DOHH2 (cell line): ENCODE results near the gene VSNL1.

Experiments
- H3F3A ChIP-seq: fragments of 200-600 bp; sonication (generic), shearing (Covaris generic); 2 replicates; pipeline ENCODE4 v1.6.0; 2016; ENCODE audit warnings: antibody characterized with exemption, mild to moderate bottlenecking; ENCODE audit not compliant: control insufficient read depth, insufficient read depth
- H3K27ac ChIP-seq: fragments of 200-600 bp; sonication (generic); 2 replicates; pipeline ENCODE4 v1.5.1; 2014; ENCODE audit warnings: low read depth, mild to moderate bottlenecking, low read length, moderate library complexity
- H3K27me3 ChIP-seq: fragments of 200-600 bp; sonication (generic); 2 replicates; pipeline ENCODE4 v1.6.1; 2014; ENCODE audit warnings: mild to moderate bottlenecking, low read length, mixed read lengths; ENCODE audit not compliant: control insufficient read depth
- H3K36me3 ChIP-seq: fragments of 200-600 bp; sonication (generic); 2 replicates; pipeline ENCODE4 v1.6.1; 2014; ENCODE audit warnings: mild to moderate bottlenecking, low read length, moderate library complexity, mixed read lengths; ENCODE audit not compliant: control insufficient read depth
- H3K4me1 ChIP-seq: fragments of 200-600 bp; sonication (generic); 2 replicates; pipeline ENCODE4 v1.6.1; 2014; ENCODE audit warnings: mild to moderate bottlenecking, low read length, mixed read lengths; ENCODE audit not compliant: control insufficient read depth
- H3K4me2 ChIP-seq: fragments of 200-600 bp; sonication (generic); 2 replicates; pipeline ENCODE4 v1.6.0; 2014; ENCODE audit warnings: mild to moderate bottlenecking, low read length, moderate library complexity
- H3K4me3 ChIP-seq: fragments of 200-600 bp; sonication (generic); 2 replicates; pipeline ENCODE4 v1.5.1; 2014; ENCODE audit warnings: mild to moderate bottlenecking, low read length, mixed read lengths
- H3K79me2 ChIP-seq: fragments of 200-600 bp; sonication (generic); 2 replicates; pipeline ENCODE4 v1.6.1; 2014; ENCODE audit warnings: mild to moderate bottlenecking, low read length, mixed read lengths; ENCODE audit not compliant: control insufficient read depth
- H3K9me2 ChIP-seq: fragments of 200-600 bp; sonication (generic); replicated peaks from 2 replicates; pipeline ENCODE4 v1.6.1; 2014; ENCODE audit warnings: mild to moderate bottlenecking, low read length, mixed read lengths; ENCODE audit not compliant: control insufficient read depth
- H3K9me3 ChIP-seq: fragments of 200-600 bp; sonication (generic); 2 replicates; pipeline ENCODE4 v1.6.1; 2014; ENCODE audit warnings: antibody characterized with exemption, low read length, mixed read lengths; ENCODE audit not compliant: control insufficient read depth, insufficient read depth
- H4K20me1 ChIP-seq: fragments of 200-600 bp; sonication (generic); 2 replicates; pipeline ENCODE4 v1.6.0; 2014; ENCODE audit warnings: low read depth, mild to moderate bottlenecking, antibody characterized with exemption, low read length, moderate library complexity; ENCODE audit not compliant: control insufficient read depth, insufficient read depth
- CTCF ChIP-seq: fragments of 200-600 bp; sonication (generic); IDR thresholded peaks from one replicate; pipeline ENCODE4 v1.5.1; 2014; ENCODE audit warnings: antibody characterized with exemption, mild to moderate bottlenecking, low read depth, low read length; ENCODE audit not compliant: poor library complexity, severe bottlenecking
- EZH2phosphoT487 ChIP-seq: fragments of 200-600 bp; sonication (generic); IDR thresholded peaks from 2 replicates; pipeline ENCODE4 v1.6.1; 2017; ENCODE audit warnings: borderline replicate concordance, mild to moderate bottlenecking, antibody characterized with exemption, low read length, moderate library complexity, mixed read lengths

VSNL1 gene

GRCh38 chr2:17573804-17574175 lies 33.3 kb downstream of the VSNL1 start:
- H4K20me1 ChIP-seq: no peaks in the 10 kb centered on the region
- H3K9me2 ChIP-seq: no peaks in the 10 kb centered on the region
- H3K27ac ChIP-seq: no peak overlapping the region
- no peaks in the 10 kb centered on the region for H3K9me3 ChIP-seq
- H3K36me3 ChIP-seq: no peaks in the 10 kb centered on the region
- no peaks in the 10 kb centered on the region for H3K4me1 ChIP-seq
- TF ChIP-seq EZH2phosphoT487 (no peak), CTCF (no peak)
- H3K27me3 ChIP-seq: no peaks in the 10 kb centered on the region
- H3K4me2 ChIP-seq: no peak overlapping the region
- H3K4me3 ChIP-seq: no peak overlapping the region
- H3F3A ChIP-seq: no peaks in the 10 kb centered on the region
- no peaks in the 10 kb centered on the region for H3K79me2 ChIP-seq

GRCh38 chr2:17574406-17575073 lies 34.0 kb downstream of the VSNL1 start:
- Histone ChIP-seq H3F3A (no peaks in the 10 kb centered on the region), H3K4me1 (no peaks in the 10 kb centered on the region), H3K36me3 (no peaks in the 10 kb centered on the region), H3K27me3 (no peaks in the 10 kb centered on the region), H3K79me2 (no peaks in the 10 kb centered on the region), H3K4me3 (no peak overlapping the region), H3K9me2 (no peaks in the 10 kb centered on the region), H4K20me1 (no peaks in the 10 kb centered on the region), H3K4me2 (no peak overlapping the region), H3K27ac (no peak overlapping the region), H3K9me3 (no peaks in the 10 kb centered on the region)
- no peak for TF ChIP-seq EZH2phosphoT487
- TF ChIP-seq CTCF: no peak

GRCh38 chr2:17576802-17577201 lies 36.3 kb downstream of the VSNL1 start:
- TF ChIP-seq CTCF (no peak), EZH2phosphoT487 (no peak)
- no peaks in the 10 kb centered on the region for H3K27me3 ChIP-seq
- no peak overlapping the region for H3K4me2 ChIP-seq
- H3F3A ChIP-seq: no peaks in the 10 kb centered on the region
- H3K4me3 ChIP-seq: no peak overlapping the region
- H3K27ac ChIP-seq: no peak overlapping the region
- no peaks in the 10 kb centered on the region for H3K79me2 ChIP-seq
- no peaks in the 10 kb centered on the region for H3K36me3 ChIP-seq
- no peaks in the 10 kb centered on the region for H3K9me3 ChIP-seq
- no peaks in the 10 kb centered on the region for H3K9me2 ChIP-seq
- no peaks in the 10 kb centered on the region for H4K20me1 ChIP-seq
- H3K4me1 ChIP-seq: no peaks in the 10 kb centered on the region
